Mucosa of descending colon (tissue), 3 donors: ENCODE measurements around the gene PTGDS. TPM values are rescaled to one million over a fixed set of nuclear protein-coding genes. Genes with fewer than 3 reads are reported as not detected.

ENCODE experiments used
- ATAC-seq: fragments of 200-7000 bp; cut with Tn5 transposase; one replicate; pipeline ENCODE4 v1.9.1; 2020; ENCODE audit warnings: mild to moderate bottlenecking, moderate library complexity
- DNase-seq, 3 donors: peaks; one replicate each; pipeline ENCODE4 v3.0.0-alpha.2; 2020
- H3K36me3 ChIP-seq: fragments of 200-600 bp; one replicate; pipeline ENCODE4 v1.8.0; 2021; ENCODE audit warnings: low read depth, mild to moderate bottlenecking
- H3K4me1 ChIP-seq: fragments of 200-600 bp; one replicate; pipeline ENCODE4 v1.8.0; 2021; ENCODE audit warnings: low read depth, mild to moderate bottlenecking
- H3K4me3 ChIP-seq: fragments of 200-600 bp; one replicate; pipeline ENCODE4 v1.8.0; 2021; ENCODE audit warnings: mild to moderate bottlenecking
- H3K9me3 ChIP-seq: fragments of 200-600 bp; one replicate; pipeline ENCODE4 v1.8.0; 2021; ENCODE audit warnings: mild to moderate bottlenecking
- intact Hi-C, 2 donors: fragments of 100-400 bp; cut with DNase I in 1 of 2; cut with micrococcal nuclease in 1 of 2; formaldehyde crosslinking; loops; one replicate each; pipeline versions ENCODE4 v1.11.0 to v1.11.1; 2022; cut with DNase I, micrococcal nuclease
- total RNA-seq, 3 donors: library from RNA; stranded (reverse); fragmentation: NEBNext Ultra II Directional in 2 of 3; extraction: Animal tissue kit (Norgen Biotek cat#: 25700) in 2 of 3; gene quantifications; one replicate each; pipeline versions ENCODE4 v1.2.1 to v1.2.4, GENCODE V29; 2021 to 2023
- TF ChIP-seq, protein P1 (sequence below): fragments of 200-600 bp; IDR thresholded peaks from one replicate; pipeline ENCODE4 v1.8.0; 2022; ENCODE audit warnings: antibody characterized with exemption, mild to moderate bottlenecking
- donor health status: DM: no; HTN: no; CAD: no; lungs with moderate emphysema.
- donor health status: DM: no; HTN: no; CAD: no.
- donor health status: DM: no; HTN: yes; CAD: no.

The PTGDS gene
- total RNA-seq, 3 donors from 2014 or later, result 2.5 to 45.4 (median 16.1) TPM

DNA sequence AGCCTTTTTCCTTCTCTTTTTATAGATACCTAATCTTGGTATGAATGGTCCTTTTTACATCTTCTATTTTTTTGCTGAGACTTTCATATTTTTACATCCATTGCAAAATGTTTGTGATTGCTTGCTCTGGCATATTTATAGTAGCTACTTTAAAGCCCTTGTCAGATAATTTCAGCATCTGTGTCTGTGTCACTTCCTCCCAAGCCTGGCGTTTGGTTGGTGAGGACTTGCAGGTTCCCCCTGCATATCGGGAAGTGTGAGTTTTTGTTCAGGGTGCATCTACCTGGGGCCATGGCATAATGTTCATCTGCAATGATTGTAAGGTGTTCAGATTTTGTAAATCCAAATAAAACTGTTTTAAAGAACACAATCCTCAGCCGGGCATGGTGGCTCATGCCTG, 41.7 kb upstream of the PTGDS start:
- intact Hi-C loops, result no loop called here
- Histone ChIP-seq H3K4me1 (peaks cover 8% of the 10 kb centered on the region), H3K4me3 (no peak overlapping the region), H3K36me3 (peaks cover 4% of the 10 kb centered on the region), H3K9me3 (no peaks in the 10 kb centered on the region)
- DNase-seq, result no peak
- TF ChIP-seq, protein P1, sequence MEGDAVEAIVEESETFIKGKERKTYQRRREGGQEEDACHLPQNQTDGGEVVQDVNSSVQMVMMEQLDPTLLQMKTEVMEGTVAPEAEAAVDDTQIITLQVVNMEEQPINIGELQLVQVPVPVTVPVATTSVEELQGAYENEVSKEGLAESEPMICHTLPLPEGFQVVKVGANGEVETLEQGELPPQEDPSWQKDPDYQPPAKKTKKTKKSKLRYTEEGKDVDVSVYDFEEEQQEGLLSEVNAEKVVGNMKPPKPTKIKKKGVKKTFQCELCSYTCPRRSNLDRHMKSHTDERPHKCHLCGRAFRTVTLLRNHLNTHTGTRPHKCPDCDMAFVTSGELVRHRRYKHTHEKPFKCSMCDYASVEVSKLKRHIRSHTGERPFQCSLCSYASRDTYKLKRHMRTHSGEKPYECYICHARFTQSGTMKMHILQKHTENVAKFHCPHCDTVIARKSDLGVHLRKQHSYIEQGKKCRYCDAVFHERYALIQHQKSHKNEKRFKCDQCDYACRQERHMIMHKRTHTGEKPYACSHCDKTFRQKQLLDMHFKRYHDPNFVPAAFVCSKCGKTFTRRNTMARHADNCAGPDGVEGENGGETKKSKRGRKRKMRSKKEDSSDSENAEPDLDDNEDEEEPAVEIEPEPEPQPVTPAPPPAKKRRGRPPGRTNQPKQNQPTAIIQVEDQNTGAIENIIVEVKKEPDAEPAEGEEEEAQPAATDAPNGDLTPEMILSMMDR, result no peak
- no peak for ATAC-seq

DNA sequence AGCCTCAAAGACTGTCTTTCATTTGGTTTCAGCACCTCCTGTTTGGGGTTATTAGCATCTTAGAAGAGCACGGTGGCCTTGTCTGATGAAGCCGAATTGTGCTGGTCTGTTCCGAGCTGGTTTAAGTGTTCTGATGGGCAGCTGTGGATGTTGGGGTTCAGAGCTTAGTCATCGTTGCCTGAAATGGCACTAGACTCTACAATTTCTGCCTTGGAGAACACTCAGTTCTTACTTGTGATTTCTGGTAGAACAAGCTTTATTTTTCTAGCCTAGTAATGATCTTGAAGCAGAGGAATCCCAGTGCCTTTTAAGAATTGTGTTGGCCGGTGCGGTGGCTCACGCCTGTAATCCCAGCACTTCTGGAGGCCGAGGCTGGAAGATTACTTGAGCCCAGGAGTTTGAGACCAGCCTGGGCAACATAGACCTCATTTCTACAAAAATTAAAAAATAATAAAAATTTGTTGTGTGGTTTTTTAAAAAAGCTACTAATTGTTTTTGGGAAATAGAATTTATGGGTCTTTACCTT, 40.6 kb upstream of the PTGDS start:
- H3K9me3 ChIP-seq, result no peaks in the 10 kb centered on the region
- no peak for DNase-seq
- no peak overlapping the region for H3K4me3 ChIP-seq
- intact Hi-C loops, result no loop called here
- TF ChIP-seq, protein P1, result no peak
- peaks cover 12% of the 10 kb centered on the region for H3K36me3 ChIP-seq
- ATAC-seq, result no peak
- no peaks in the 10 kb centered on the region for H3K4me1 ChIP-seq

DNA sequence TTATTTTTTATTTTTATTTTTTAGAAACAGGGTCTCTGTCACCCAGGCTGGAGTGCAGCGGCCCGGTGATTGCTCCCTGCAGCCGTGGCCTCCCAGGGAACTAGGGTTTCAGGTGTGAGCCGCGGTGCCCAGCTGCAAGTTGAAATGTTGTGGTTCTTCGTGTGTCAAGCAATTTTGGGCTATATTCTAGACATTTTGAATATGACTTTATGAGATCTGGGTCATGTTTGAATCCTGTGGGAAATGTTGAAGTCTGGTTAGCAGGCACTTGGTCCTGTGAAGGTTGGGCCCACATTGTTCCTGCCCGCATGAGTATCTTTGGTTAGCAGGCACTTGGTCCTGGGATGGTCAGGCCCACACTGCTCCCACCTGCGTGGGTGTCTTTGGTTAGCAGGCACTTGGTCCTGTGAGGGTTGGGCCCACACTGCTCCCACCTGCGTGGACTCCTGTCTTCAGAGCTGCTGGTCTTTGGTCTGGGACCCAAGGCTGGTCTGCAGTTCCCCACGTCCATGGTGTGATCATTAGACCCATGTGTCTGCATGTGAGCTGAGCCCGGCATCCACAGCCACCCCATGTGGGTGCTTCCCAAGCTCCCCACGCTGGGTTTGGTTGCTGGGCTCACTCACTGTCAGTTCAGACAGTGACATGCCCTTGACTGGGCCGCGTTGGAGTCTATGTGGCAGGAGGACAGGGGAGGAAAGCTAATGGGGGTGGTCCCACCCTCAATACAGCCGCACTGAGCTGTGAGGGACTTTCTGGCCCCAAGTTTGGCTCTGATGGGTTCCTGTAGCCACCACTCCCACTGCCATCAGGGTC, 39.9 kb upstream of the PTGDS start:
- Histone ChIP-seq H3K4me1 (no peaks in the 10 kb centered on the region), H3K4me3 (no peak overlapping the region), H3K9me3 (no peaks in the 10 kb centered on the region), H3K36me3 (peaks cover 19% of the 10 kb centered on the region)
- DNase-seq (no peak), ATAC-seq (no peak)
- TF ChIP-seq, protein P1, result no peak
- intact Hi-C loops, result no loop called here

DNA sequence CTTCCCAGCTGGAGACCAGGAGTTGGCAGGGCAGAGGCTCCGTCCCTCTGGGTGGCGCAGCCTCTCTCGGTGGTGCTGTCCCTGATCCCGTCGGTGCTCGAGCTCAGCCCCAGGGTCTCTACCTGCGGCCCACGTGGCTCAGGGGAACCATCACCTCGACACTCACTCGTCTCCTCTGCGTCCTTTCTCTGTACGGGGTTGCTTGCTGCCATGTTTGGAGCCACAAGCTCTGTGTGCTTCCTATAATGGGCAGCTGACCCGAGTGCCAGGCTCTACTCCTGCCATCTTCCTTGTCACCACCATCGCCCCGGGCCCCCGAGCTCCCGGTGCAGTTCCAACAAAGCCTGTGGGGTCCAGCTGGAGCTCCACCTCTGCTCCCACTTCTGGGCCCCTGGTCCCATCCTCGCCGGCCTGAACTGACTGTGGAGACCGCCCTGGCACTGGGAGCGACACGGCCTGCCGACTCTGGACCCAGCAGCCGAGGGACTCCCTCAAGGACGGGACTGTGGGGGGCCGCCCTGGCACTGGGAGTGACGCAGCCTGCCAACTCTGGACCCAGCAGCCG, 37.8 kb upstream of the PTGDS start:
- peaks cover 20% of the 10 kb centered on the region for H3K36me3 ChIP-seq
- H3K4me1 ChIP-seq, result peaks cover 11% of the 10 kb centered on the region
- intact Hi-C loops, result no loop called here
- DNase-seq (peak in 1 of 3 donors; percentile 51), ATAC-seq (no peak)
- no peak overlapping the region for H3K4me3 ChIP-seq
- TF ChIP-seq, protein P1, result no peak
- no peaks in the 10 kb centered on the region for H3K9me3 ChIP-seq

DNA sequence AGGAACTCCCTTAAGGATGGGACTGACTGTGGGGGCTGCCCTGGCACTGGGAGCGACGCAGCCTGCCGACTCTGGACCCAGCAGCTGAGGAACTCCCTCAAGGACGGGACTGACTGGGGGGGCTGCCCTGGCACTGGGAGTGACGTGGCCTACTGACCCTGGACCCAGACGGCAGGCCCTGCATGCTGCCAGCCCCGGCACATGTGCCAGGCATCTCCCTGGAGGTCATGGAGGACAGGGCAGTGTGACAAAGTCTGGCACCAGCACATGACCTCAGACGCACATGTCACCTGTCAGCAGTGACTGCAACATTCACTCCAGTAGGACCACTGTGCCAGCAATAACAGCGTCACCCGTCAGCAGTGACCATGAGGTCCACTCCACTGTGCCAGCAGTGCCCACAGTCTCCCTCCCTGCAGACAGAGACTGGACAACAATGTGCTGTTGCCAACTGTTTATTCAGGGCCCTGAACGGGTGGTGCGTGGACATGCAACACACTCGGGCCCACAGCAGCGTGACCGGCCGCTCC, 37.2 kb upstream of the PTGDS start:
- TF ChIP-seq, protein P1, result no peak
- Histone ChIP-seq H3K4me1 (peaks cover 11% of the 10 kb centered on the region), H3K9me3 (no peaks in the 10 kb centered on the region), H3K36me3 (peaks cover 20% of the 10 kb centered on the region), H3K4me3 (no peak overlapping the region)
- DNase-seq (peak in 1 of 3 donors; percentile 40), ATAC-seq (no peak)
- intact Hi-C loops, result no loop called here
